Measurements from ENCODE around the gene GPR173.

Gene GPR173

GRCh38 chrX:53126377-53126776 is 77.8 kb downstream of the GPR173 start:
- H3K4me3 ChIP-seq = no peak overlapping the region
- H3K9me3 ChIP-seq = no peaks in the 10 kb centered on the region
- H3K4me1 ChIP-seq = peaks cover 4% of the 10 kb centered on the region
- H3K27me3 ChIP-seq (ENCODE audit: low read depth) = no peaks in the 10 kb centered on the region
- in situ Hi-C loops (cut with MboI; ENCODE audit: low sequenced_read_pairs) = no loop called here
- no peak for DNase-seq (ENCODE audit: low spot score in 2 of 2)
- H3K36me3 ChIP-seq (replicated peaks) = peaks cover 2% of the 10 kb centered on the region; the same call in 1 of the 2 replicates

- in situ Hi-C loops (cut with MboI; ENCODE audit: low sequenced_read_pairs) = no loop called here
Observed at GRCh38 chrX:53128097-53128749, 79.6 kb downstream of the GPR173 start.

More at GRCh38 chrX:53128097-53128749, 79.6 kb downstream of the GPR173 start:
- H3K36me3 ChIP-seq (replicated peaks) = peaks cover 8% of the 10 kb centered on the region
- no peaks in the 10 kb centered on the region for H3K9me3 ChIP-seq
- no peaks in the 10 kb centered on the region for H3K27me3 ChIP-seq (ENCODE audit: low read depth)
- peaks cover 4% of the 10 kb centered on the region for H3K4me1 ChIP-seq
- no peak overlapping the region for H3K4me3 ChIP-seq
- no peak for DNase-seq (ENCODE audit: low spot score in 2 of 2)
